Liver (tissue), 9 donors: Measurements from ENCODE around the gene NDOR1. TPM values are rescaled to one million over a fixed set of nuclear protein-coding genes. Genes with fewer than 3 reads are reported as not detected.

Source experiments
- DNase-seq: peaks from one replicate; pipeline ENCODE4 v3.0.0-alpha.2; 2017; ENCODE audit warnings: low spot score
- H3K27ac ChIP-seq, 2 donors: one replicate each; pipeline ENCODE4 v1.7.0; 2013; ENCODE audit warnings: inconsistent platforms in 2 of 2, low read length in 2 of 2, control low read depth in 1 of 2, low read depth in 1 of 2, mild to moderate bottlenecking in 1 of 2
- H3K27me3 ChIP-seq, 4 donors: one replicate each; pipeline versions ENCODE4 v1.6.1 to v1.7.0; 2013; ENCODE audit warnings: low read length in 3 of 4, inconsistent platforms in 1 of 4, mild to moderate bottlenecking in 1 of 4, moderate library complexity in 1 of 4; ENCODE audit not compliant: control insufficient read depth in 4 of 4, insufficient read depth in 4 of 4
- H3K36me3 ChIP-seq, 4 donors: one replicate each; pipeline versions ENCODE4 v1.6.1 to v1.7.0; 2013; ENCODE audit warnings: low read length in 3 of 4, mild to moderate bottlenecking in 3 of 4, low read depth in 1 of 4, moderate library complexity in 1 of 4; ENCODE audit not compliant: control insufficient read depth in 4 of 4, insufficient read depth in 3 of 4
- H3K4me1 ChIP-seq, 4 donors: one replicate each; pipeline versions ENCODE4 v1.6.1 to v1.7.0; 2013; ENCODE audit warnings: low read length in 3 of 4, mild to moderate bottlenecking in 3 of 4, moderate library complexity in 1 of 4; ENCODE audit not compliant: control insufficient read depth in 4 of 4, insufficient read depth in 4 of 4
- H3K4me3 ChIP-seq, 3 donors: one replicate each; pipeline versions ENCODE4 v1.6.1 to v1.7.0; 2013; ENCODE audit warnings: low read length in 3 of 3, control low read depth in 1 of 3, low read depth in 1 of 3, mild to moderate bottlenecking in 1 of 3
- H3K9ac ChIP-seq, 2 donors: one replicate each; pipeline ENCODE4 v1.7.0; 2013; ENCODE audit warnings: low read length in 2 of 2, mild to moderate bottlenecking in 2 of 2, moderate library complexity in 2 of 2, control low read depth in 1 of 2, low read depth in 1 of 2
- H3K9me3 ChIP-seq, 4 donors: one replicate each; pipeline versions ENCODE4 v1.6.1 to v1.7.0; 2013; ENCODE audit warnings: low read length in 3 of 4; ENCODE audit not compliant: control insufficient read depth in 4 of 4
- ATF3 ChIP-seq: IDR thresholded peaks from 2 replicates; pipeline ENCODE4 v1.6.1; 2016; ENCODE audit warnings: antibody characterized with exemption
- CTCF ChIP-seq: fragments of 150-350 bp; IDR thresholded peaks from 2 replicates; pipeline ENCODE4 v1.5.1; 2017; ENCODE audit warnings: improper control_type of control experiment, low read depth, low read length; ENCODE audit not compliant: missing input control
- EGR1 ChIP-seq, 2 donors: IDR thresholded peaks; 2 replicates each; pipeline ENCODE4 v1.6.1; 2016 to 2018; ENCODE audit warnings: antibody characterized with exemption in 2 of 2, low read depth in 2 of 2
- FOXA1 ChIP-seq: IDR thresholded peaks from 2 replicates; pipeline ENCODE4 v1.6.1; 2016; ENCODE audit warnings: antibody characterized with exemption
- FOXA2 ChIP-seq: IDR thresholded peaks from 2 replicates; pipeline ENCODE4 v1.6.1; 2016; ENCODE audit warnings: antibody characterized with exemption
- GABPA ChIP-seq, 2 donors: IDR thresholded peaks in 1 of 2; conservative IDR thresholded peaks in 1 of 2; 2 replicates each; pipeline ENCODE4 v1.6.1; 2016; ENCODE audit warnings: antibody characterized with exemption in 2 of 2, mild to moderate bottlenecking in 1 of 2, moderate library complexity in 1 of 2
- HNF4A ChIP-seq, 2 donors: conservative IDR thresholded peaks; 2 replicates each; pipeline ENCODE4 v1.6.1; 2016; ENCODE audit warnings: antibody characterized with exemption in 2 of 2, mild to moderate bottlenecking in 2 of 2
- MAX ChIP-seq: IDR thresholded peaks from 2 replicates; pipeline ENCODE4 v1.6.1; 2016; ENCODE audit warnings: antibody characterized with exemption
- NR2F2 ChIP-seq: IDR thresholded peaks from 2 replicates; pipeline ENCODE4 v1.6.1; 2016; ENCODE audit warnings: antibody characterized with exemption
- RAD21 ChIP-seq, 2 donors: IDR thresholded peaks; 2 replicates each; pipeline ENCODE4 v1.6.1; 2016; ENCODE audit warnings: antibody characterized with exemption in 2 of 2, mild to moderate bottlenecking in 2 of 2
- REST ChIP-seq: IDR thresholded peaks from 2 replicates; pipeline ENCODE4 v1.6.1; 2016; ENCODE audit warnings: antibody characterized with exemption, mild to moderate bottlenecking
- RXRA ChIP-seq, 2 donors: IDR thresholded peaks; 2 replicates each; pipeline ENCODE4 v1.6.1; 2017 to 2018; ENCODE audit warnings: antibody characterized with exemption in 2 of 2, mild to moderate bottlenecking in 1 of 2
- SP1 ChIP-seq: IDR thresholded peaks from 2 replicates; pipeline ENCODE4 v1.6.1; 2018; ENCODE audit warnings: antibody characterized with exemption, mild to moderate bottlenecking
- YY1 ChIP-seq: IDR thresholded peaks from 2 replicates; pipeline ENCODE4 v1.6.1; 2016; ENCODE audit warnings: antibody characterized with exemption, mild to moderate bottlenecking
- WGBS: extraction: QIAGEN DNeasy Blood & Tissue Kit; methylation state at CpG from one replicate; pipeline ENCODE4 v1.1.7; 2013; 5-methylcytosine and 5-hydroxymethylcytosine counted together
- polyA plus RNA-seq, 2 donors: library from polyadenylated mRNA; stranded (reverse) in 1 of 2; unstranded in 1 of 2; fragments of 200-250 nt in 1 of 2; fragments of >200 nt in 1 of 2; fragmentation: Nextera tagmentation in 1 of 2; extraction: Ambion mirVana in 1 of 2; gene quantifications; one replicate each; pipeline versions ENCODE4 v1.2.1 to v1.2.3, GENCODE V29; 2013 to 2015
- total RNA-seq, 2 donors: library from RNA; depleted of rRNA; stranded (reverse); fragments of >200 nt; gene quantifications; one replicate each; pipeline ENCODE4 v1.2.3, GENCODE V29; 2014
- donor health status: healthy.
- donor health status: healthy.
- donor health status: healthy.
- donor health status: healthy.
- donor health status: healthy.

Gene NDOR1
- total and polyA plus RNA-seq, 4 donors, result 2.5 to 4.7 (median 3.2) TPM

GRCh38 chr9:137160054-137160425, 45.5 kb upstream of the NDOR1 start (continued):
- TF ChIP-seq REST, result no peak
- TF ChIP-seq YY1, result no peak
- no peak for TF ChIP-seq CTCF
- no peak for TF ChIP-seq MAX
- no peak for TF ChIP-seq SP1
- no peak for TF ChIP-seq GABPA (IDR thresholded peaks at IDR 0.05 in 1 of 2, conservative IDR thresholded peaks at IDR 0.05 in 1 of 2)
- no peak for TF ChIP-seq RXRA (IDR thresholded peaks at IDR 0.05)
- no peak for TF ChIP-seq NR2F2

GRCh38 chr9:137160716-137161557, 44.6 kb upstream of the NDOR1 start:
- 32% methylated on average over 56 of the region's 56 CpGs for WGBS
- peaks cover 0 to 9% (median 3%) of the 10 kb centered on the region in 4 donors for H3K4me1 ChIP-seq
- no peak for DNase-seq

GRCh38 chr9:137161558-137162486, 43.7 kb upstream of the NDOR1 start:
- no peak overlapping the region for H3K4me3 ChIP-seq
- no peaks in the 10 kb centered on the region for H3K9me3 ChIP-seq
- H3K27me3 ChIP-seq, result peaks cover 9 to 15% (median 14%) of the 10 kb centered on the region in 4 donors
- 9% methylated on average over 70 of the region's 71 CpGs for WGBS
- H3K4me1 ChIP-seq, result peaks cover 0 to 9% (median 3%) of the 10 kb centered on the region in 4 donors
- no peak overlapping the region for H3K27ac ChIP-seq
- H3K36me3 ChIP-seq, result no peaks in the 10 kb centered on the region
- no peak for DNase-seq
- no peak overlapping the region for H3K9ac ChIP-seq
- TF ChIP-seq FOXA2 (no peak), FOXA1 (no peak), EGR1 (IDR thresholded peaks at IDR 0.05; ENCODE audit: low read depth in 2 of 2) (no peak), YY1 (no peak), MAX (no peak), CTCF (no peak), HNF4A (conservative IDR thresholded peaks at IDR 0.05) (no peak), ATF3 (no peak), RAD21 (IDR thresholded peaks at IDR 0.05) (no peak), NR2F2 (no peak)

More at GRCh38 chr9:137160716-137161557, 44.6 kb upstream of the NDOR1 start:
- Histone ChIP-seq H3K9me3 (no peaks in the 10 kb centered on the region), H3K4me3 (no peak overlapping the region), H3K9ac (no peak overlapping the region), H3K27ac (no peak overlapping the region), H3K36me3 (no peaks in the 10 kb centered on the region), H3K27me3 (peaks cover 7 to 14% (median 12%) of the 10 kb centered on the region in 4 donors)
- TF ChIP-seq HNF4A (conservative IDR thresholded peaks at IDR 0.05), result no peak
- TF ChIP-seq ATF3, result no peak
- no peak for TF ChIP-seq EGR1 (IDR thresholded peaks at IDR 0.05; ENCODE audit: low read depth in 2 of 2)
- TF ChIP-seq NR2F2, result no peak
